ENCODE data around the gene SLC38A8. TPM values are rescaled to one million over a fixed set of nuclear protein-coding genes. Genes with fewer than 3 reads are reported as not detected.

Gene SLC38A8
- total RNA-seq, 2 experiments from 2014 or later = not detected

GRCh38 chr16:83971165-83972130 lies 71.1 kb downstream of the SLC38A8 start:
- H3K4me2 ChIP-seq (ENCODE audit: low read length) = no peak overlapping the region
- POLR2A ChIA-PET = no interaction called here
- intact Hi-C loops (cut with micrococcal nuclease; ENCODE audit: unreplicated experiment) = no loop called here

DNA sequence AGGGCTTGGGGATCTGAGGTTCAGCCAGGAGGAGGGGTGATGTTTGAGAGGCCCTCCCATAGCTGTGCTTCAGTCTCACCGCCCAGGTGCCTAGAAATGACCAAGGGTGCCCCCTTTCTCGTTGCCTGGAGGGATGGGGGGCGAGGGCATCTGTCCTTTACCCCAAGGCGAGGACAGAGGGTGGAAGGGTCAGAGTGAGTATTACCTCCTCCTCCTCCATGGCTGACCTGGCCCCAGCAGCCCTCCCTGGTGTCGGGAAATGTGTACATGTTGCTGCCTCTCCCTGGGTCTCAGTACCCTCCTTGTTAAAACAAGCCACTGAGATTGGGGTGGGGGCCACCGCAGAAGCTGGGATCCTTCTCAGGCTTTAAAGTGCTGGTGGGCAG lies 72.2 kb downstream of the SLC38A8 start:
- H3K4me2 ChIP-seq (ENCODE audit: low read length) = no peak overlapping the region
- H3K4me3 ChIP-seq (ENCODE audit: low read depth, low read length, poor library complexity, severe bottlenecking) = no peak overlapping the region
- ChIA-PET CTCF (ENCODE audit: unreplicated experiment) (no interaction called here), POLR2A (no interaction called here)
- no peaks in the 10 kb centered on the region for H3K9me3 ChIP-seq (ENCODE audit: low read length)
- H3K9me2 ChIP-seq (ENCODE audit: insufficient read depth, low read length) = no peaks in the 10 kb centered on the region
- H3K4me1 ChIP-seq (ENCODE audit: insufficient read depth, low read length, poor library complexity, severe bottlenecking) = no peaks in the 10 kb centered on the region
- no TSS peak for BruUV-seq (replicated peaks)
- no peak for DNase-seq (ENCODE audit: low spot score)
- H2AFZ ChIP-seq (ENCODE audit: low read length) = no peak overlapping the region
- H3K79me2 ChIP-seq (ENCODE audit: insufficient read depth, low read depth, low read length) = no peaks in the 10 kb centered on the region
- intact Hi-C loops (cut with micrococcal nuclease; ENCODE audit: unreplicated experiment) = no loop called here
- no peak for TF ChIP-seq EZH2phosphoT487 (IDR thresholded peaks at IDR 0.05; ENCODE audit: borderline replicate concordance, low read depth, low read length)
- TF ChIP-seq, protein P1, sequence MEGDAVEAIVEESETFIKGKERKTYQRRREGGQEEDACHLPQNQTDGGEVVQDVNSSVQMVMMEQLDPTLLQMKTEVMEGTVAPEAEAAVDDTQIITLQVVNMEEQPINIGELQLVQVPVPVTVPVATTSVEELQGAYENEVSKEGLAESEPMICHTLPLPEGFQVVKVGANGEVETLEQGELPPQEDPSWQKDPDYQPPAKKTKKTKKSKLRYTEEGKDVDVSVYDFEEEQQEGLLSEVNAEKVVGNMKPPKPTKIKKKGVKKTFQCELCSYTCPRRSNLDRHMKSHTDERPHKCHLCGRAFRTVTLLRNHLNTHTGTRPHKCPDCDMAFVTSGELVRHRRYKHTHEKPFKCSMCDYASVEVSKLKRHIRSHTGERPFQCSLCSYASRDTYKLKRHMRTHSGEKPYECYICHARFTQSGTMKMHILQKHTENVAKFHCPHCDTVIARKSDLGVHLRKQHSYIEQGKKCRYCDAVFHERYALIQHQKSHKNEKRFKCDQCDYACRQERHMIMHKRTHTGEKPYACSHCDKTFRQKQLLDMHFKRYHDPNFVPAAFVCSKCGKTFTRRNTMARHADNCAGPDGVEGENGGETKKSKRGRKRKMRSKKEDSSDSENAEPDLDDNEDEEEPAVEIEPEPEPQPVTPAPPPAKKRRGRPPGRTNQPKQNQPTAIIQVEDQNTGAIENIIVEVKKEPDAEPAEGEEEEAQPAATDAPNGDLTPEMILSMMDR (conservative IDR thresholded peaks at IDR 0.05; ENCODE audit: low read length) = no peak
- no peak overlapping the region for H3K27ac ChIP-seq (ENCODE audit: low read depth, low read length, poor library complexity, severe bottlenecking)
- H3K36me3 ChIP-seq (ENCODE audit: insufficient read depth, low read length) = no peaks in the 10 kb centered on the region
- no peaks in the 10 kb centered on the region for H4K20me1 ChIP-seq (ENCODE audit: insufficient read depth, low read length)

More at GRCh38 chr16:83971165-83972130, 71.1 kb downstream of the SLC38A8 start:
- H3K27ac ChIP-seq (ENCODE audit: low read depth, low read length, poor library complexity, severe bottlenecking) = no peak overlapping the region
- H3K4me3 ChIP-seq (ENCODE audit: low read depth, low read length, poor library complexity, severe bottlenecking) = no peak overlapping the region
- no peak overlapping the region for H2AFZ ChIP-seq (ENCODE audit: low read length)
- BruUV-seq (replicated peaks) = no TSS peak
- no peaks in the 10 kb centered on the region for H3K36me3 ChIP-seq (ENCODE audit: insufficient read depth, low read length)
- H3K79me2 ChIP-seq (ENCODE audit: insufficient read depth, low read depth, low read length) = no peaks in the 10 kb centered on the region
- no peaks in the 10 kb centered on the region for H3K9me2 ChIP-seq (ENCODE audit: insufficient read depth, low read length)
- no peaks in the 10 kb centered on the region for H4K20me1 ChIP-seq (ENCODE audit: insufficient read depth, low read length)
- no peaks in the 10 kb centered on the region for H3K9me3 ChIP-seq (ENCODE audit: low read length)
- H3K4me1 ChIP-seq (ENCODE audit: insufficient read depth, low read length, poor library complexity, severe bottlenecking) = no peaks in the 10 kb centered on the region
- DNase-seq (ENCODE audit: low spot score) = no peak
- CTCF ChIA-PET (ENCODE audit: unreplicated experiment) = no interaction called here
- TF ChIP-seq, protein P1 (conservative IDR thresholded peaks at IDR 0.05; ENCODE audit: low read length) = no peak
- no peak for TF ChIP-seq EZH2phosphoT487 (IDR thresholded peaks at IDR 0.05; ENCODE audit: borderline replicate concordance, low read depth, low read length)

Measured in OCI-LY7 (cell line).